Tibial nerve (tissue), 4 donors: Measurements from ENCODE around the gene CHTF18.

ENCODE experiments used
- CTCF ChIP-seq, 5 experiments: fragments of 200-600 bp in 3 of 5; fragments of 450-650 bp in 2 of 5; sonication (generic) in 3 of 5; IDR thresholded peaks; one replicate each; pipeline ENCODE4 v1.5.1; 2016 to 2019; ENCODE audit warnings: antibody characterized with exemption in 5 of 5, mild to moderate bottlenecking in 3 of 5, moderate library complexity in 2 of 5
- EP300 ChIP-seq, 2 donors: sonication (generic); formaldehyde crosslinking; IDR thresholded peaks; one replicate each; pipeline ENCODE4 v1.6.1; 2017; ENCODE audit warnings: antibody characterized with exemption in 2 of 2, mild to moderate bottlenecking in 1 of 2
- POLR2A ChIP-seq, 2 donors: fragments of 450-650 bp; IDR thresholded peaks; one replicate each; pipeline ENCODE4 v1.6.1; 2017; ENCODE audit warnings: antibody characterized with exemption in 2 of 2, mild to moderate bottlenecking in 2 of 2, moderate library complexity in 2 of 2

GRCh38 chr16:843771-844170 is 55.4 kb downstream of the CHTF18 start:
- TF ChIP-seq CTCF (IDR thresholded peaks at IDR 0.05), result no peak
- TF ChIP-seq POLR2A (IDR thresholded peaks at IDR 0.05), result no peak
- TF ChIP-seq EP300 (IDR thresholded peaks at IDR 0.05), result no peak
